Measurements from ENCODE around the gene TFF3.

The TFF3 gene

DNA sequence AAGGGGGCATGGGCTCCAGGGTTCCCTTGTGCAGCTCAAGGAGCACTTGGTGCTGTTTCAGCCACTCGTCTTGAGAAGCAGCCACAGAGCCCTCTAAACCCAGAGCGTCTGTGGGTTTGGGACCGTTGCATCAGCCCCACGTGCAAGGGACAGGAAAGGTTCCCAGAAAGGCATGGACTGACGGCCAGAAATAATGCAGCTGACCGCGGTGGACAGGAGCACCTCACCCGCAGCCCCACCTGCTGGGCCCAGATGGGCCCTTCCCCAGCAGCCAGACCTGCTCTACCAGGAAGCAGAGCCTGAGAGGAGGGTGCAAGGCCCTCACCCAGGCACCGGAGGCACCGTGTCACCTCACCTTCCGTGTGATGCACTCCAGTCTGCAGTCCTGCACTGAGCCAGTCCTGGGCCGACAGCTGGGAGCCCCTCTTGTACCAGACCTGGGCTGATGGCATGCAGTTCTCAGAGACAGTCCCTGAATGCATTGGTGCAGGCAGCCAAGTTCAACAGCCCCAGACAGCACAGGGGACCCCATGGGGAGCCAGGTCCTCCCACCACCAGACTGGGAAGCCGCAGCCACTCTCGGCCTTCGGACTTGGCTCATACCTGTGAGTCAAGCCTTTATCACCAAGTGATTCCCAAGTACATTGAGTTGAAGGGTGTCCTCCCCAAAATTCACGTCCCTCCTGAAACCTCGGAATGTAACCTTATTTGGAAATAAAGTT, 4.8 kb upstream of the TFF3 start:
- DNase-seq, result no peak

DNA sequence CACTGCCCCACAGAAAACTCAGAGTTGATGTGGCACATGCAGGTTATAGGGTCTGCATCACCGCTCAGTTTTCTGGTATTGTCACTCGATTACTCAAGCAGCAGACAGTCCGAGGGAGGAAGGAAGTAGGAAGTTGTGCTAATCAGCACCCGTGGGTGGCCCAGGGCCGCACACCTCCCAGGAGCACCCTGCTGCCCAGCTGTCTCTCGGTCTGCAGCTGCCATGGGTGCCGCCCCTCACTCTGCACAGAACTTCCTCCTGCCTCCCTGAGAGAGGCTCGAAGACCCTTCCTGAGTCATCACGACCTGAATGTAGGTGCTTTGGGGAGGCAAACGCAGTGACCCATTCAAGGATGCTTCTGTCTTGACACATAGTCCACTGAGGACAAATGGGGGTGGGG, 4.2 kb upstream of the TFF3 start:
- no peak for DNase-seq

DNA sequence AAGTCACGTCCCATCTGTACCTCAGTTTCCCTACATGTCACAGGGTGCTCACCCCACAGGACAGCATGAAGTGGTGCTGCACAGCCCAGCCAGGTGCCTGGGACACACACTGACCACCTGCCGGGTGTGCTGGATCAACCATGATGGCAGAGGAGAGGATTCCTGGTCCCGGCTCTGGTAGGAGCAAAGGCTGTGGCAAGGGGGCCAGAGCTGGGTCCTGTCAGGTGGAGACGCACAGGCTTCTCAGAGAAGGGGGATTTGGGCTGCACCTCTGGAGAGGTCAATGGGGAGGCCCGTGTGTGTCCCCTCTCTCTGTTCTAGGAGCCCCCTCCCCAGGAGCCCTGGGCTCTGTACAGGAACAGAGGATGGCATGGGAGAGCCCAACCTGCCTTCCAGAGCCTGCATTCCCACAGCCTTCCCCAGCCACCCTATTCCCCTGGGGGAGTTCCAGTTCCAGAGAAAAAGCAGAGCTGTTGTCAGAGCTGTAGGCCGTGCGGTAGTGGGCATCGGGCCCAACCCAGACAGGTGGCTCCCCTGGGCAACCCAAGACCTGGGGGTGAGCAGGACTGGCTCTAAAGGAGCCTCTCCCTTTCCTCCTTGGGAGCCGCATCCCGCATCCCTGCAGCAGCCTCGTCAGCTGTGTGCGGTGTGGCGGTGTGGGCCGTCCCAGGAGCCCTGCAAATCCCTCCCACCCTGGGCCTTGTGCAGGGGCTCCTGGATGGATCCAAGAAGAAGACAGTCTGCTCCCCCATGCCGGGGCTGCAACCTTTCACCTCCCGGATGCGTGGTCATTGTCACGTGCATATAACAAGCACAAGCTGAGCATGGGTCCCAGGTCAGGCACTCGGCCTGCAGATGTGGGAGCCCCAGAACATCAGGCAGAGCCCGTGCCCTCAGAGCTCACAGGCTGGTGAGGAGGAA, 2.9 kb upstream of the TFF3 start:
- DNase-seq, result no peak

DNA sequence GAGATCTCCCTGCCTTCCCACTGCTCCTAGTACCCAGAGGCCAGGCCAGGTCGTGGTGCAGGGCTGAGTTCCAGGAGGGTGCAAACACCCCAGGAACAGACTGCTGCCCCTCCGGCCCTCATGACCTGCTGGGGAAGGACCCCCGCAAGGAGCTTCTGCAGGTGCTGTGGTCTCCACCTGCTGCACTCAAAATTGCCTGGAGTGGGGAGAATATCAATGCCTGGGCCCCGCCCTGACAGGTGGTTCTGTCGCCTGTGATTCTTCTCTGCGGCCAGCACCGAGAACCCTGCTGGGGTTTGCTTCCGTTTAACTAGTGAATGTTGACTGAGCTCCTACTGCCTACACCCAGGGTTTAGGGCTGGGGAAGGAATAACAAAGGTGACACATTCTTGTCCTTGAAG, 2.1 kb upstream of the TFF3 start:
- no peak for DNase-seq

DNA sequence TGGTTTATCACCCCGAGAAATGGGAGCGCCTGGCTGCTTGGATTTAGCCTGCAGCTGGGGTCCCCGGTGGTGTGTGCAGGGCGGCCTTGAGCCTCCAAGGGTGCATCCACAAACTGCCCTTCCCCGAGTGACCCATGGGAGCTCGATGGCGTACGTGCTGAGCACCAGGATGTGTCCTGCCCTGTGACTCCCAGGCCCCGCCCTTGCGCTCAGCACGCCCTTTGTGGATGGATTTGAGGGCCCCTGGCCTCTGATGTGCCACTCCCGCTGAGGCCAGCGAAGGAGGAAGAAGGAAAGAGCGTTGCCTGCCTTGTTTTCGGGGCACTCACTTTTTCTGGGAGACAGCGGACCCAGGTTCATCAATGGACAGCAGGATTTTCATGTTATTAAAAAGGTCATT, 1.7 kb upstream of the TFF3 start:
- DNase-seq, result no peak

DNA sequence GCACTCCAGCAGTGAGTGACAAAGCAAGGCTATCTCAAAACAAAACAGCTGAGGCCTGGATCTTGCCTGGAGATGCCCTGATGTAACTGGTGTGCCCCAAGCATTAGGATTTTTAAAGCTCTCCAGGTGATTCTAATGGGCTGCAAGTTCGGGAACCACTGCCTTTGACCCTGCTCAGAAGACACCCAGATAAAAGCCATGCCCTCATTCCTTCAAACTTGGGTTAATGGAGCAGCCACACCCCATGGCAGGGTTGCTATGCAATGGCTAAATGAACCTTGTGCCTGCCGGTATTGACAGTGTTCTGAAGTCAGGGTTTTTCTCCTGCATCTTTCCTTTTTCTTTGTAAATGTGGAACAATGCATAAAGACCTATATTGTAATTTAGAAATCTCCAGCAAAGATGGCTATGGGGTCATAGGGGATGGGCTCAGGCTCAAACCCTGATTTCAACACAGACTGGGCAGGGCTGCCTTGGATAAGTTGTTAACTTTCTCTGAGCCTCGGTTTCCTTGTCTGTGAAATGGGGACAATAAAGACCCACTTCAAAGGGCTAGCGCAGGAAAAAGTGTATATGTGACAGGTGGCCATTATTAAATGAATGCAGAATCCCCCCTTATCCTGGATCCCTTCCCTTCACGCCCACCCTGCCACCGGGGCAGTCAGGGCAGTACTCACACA, 453 bp downstream of the TFF3 start:
- no peak for DNase-seq

DNA sequence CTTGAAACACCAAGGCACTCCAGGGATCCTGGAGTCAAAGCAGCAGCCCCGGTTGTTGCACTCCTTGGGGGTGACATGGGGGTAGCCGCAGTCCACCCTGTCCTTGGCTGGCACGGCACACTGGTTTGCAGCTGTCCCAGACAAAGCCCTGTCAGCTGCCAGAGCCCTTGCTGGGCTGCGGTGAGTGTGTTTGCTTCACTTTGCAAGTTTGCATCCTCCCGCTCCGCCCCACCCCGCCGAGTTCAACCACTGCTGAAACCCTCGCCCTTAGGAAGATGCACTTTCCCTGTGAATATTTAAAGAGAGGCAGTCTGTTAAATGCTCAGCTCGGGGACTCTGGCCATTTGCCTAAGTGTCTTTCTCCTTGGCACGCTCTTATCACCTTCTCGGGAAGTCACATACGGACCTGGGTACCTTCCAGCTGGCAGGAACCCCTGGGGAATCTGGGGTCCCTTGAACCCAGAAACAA, 1.7 kb downstream of the TFF3 start:
- DNase-seq, result peak; percentile 87

DNA sequence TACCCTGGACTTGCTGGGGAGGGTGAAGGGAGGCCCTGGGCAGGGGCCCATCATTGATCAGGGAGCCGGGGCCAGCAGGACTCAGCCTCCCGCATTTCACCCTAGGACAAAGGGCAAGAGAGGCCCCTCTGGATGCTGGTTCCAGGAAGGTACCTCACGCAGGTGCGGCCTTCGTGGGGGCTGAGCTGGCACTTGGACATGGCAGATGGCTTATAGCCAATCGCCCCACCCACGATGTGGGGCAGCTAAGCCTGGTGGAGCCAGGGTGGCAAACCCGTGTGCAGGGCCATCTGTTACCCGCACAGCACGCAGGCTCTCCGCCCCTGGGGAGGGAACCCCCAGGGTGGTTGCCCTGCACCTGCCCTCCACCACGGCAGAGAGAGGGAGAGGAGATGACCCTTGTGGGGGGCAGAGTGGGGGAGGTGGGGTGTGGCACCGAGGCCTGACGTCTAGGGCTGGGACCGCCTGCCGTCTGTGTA, 2.5 kb downstream of the TFF3 start:
- no peak for DNase-seq

DNA sequence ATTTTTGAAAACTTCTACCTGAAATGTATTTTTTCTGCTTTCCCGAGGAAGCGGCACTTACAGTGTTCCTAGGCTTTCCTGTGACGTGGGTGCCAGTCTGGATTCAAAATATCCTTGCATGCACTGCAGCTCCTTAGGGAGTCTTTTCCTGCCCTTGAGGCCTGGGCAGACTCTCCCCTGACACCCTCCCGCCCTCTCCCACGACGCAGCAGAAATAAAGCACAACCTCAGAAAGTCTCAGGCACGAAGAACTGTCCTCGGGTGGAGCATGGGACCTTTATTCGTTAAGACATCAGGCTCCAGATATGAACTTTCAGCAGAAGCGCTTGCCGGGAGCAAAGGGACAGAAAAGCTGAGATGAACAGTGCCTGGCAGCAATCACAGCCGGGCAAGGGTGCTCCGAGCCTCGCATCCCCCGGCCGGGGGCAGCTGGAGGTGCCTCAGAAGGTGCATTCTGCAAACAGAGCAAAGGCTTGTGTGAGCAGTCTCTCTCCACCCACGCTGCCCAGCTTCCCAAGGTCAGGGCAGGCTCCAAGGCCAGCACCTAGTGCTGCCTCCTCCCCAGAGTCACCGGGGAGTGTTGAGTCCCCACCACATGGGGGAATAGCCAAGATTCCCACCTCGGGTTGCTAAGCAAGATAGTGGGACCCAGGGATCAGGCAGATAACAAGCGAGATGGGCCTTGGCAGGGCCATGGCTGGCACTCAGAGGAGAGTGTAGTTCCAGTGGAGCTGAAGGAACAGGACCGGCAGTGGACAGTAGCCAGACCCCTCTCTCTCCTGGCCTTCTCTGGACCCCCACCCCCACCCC, 3.2 kb downstream of the TFF3 start:
- no peak for DNase-seq

DNA sequence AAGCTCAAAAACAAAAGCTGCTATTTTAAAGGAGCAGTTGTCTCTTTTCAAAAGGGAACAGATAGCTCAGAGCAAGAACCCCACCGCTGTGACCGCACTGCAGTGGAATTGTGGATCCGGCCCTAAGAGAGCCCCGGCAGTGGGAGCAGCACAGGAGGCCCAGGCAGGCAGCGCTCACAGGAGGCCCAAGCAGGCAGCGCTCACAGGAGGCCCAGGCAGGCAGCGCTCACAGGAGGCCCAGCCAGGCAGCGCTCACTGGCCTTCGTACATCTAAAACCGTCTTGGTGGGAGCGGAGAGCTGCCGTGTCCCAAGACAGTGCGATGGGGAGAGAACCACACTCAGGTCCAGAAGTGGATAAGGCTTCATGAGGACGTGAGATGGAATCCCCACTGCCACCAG, 4.0 kb downstream of the TFF3 start:
- no peak for DNase-seq

DNA sequence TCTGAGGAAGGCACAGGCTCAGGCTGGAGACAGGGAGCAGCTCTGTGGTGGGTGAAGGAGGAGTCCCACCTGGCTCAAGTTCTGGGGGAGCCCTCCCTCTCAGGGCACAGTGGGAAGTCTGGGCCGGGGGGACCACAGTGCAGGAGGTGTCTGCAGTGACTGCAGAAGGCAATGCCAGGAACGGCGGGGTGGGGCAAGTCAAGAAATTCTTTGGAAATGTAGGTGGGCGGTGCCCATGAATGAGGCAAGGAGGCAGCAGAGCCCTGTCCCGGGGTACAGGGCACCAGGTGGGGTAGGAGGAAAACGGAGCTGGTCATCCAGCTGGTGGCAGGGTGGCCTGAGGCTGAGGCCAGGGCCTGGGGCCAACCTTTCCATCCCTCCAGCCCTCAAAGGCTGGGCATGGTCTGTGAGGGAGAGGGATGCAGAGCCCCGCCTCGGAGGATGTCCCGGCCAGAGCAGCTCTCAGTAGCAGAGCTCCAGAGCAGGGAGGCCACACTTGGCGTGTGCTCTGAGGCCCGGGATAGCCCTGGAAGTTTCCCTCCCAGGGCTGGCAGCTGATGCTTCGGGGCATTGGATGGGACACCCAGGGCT, 4.7 kb downstream of the TFF3 start:
- no peak for DNase-seq

DNA sequence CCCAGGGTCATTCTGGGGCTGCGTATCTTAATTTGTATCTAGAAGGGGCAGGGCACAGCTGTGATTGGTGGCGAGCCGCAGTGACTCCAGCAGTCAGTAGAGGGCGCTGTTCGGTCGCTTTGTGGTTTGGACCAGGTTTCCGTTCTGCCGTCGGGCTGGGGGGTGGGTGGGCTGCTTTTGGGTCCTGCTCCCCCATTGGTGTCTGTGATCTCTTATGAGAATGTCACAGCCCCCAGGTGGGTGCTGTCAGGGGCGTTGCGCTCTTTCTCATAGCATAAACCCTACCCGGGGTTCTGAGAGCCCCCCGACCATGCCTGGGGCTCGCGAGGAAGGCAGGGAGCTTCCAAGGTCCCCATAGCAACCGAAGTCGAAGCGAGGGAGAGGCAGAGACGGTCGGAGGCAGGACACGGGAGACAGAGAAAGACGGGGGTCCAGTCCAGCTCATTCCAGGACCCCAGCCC, 5.4 kb downstream of the TFF3 start:
- no peak for DNase-seq

DNA sequence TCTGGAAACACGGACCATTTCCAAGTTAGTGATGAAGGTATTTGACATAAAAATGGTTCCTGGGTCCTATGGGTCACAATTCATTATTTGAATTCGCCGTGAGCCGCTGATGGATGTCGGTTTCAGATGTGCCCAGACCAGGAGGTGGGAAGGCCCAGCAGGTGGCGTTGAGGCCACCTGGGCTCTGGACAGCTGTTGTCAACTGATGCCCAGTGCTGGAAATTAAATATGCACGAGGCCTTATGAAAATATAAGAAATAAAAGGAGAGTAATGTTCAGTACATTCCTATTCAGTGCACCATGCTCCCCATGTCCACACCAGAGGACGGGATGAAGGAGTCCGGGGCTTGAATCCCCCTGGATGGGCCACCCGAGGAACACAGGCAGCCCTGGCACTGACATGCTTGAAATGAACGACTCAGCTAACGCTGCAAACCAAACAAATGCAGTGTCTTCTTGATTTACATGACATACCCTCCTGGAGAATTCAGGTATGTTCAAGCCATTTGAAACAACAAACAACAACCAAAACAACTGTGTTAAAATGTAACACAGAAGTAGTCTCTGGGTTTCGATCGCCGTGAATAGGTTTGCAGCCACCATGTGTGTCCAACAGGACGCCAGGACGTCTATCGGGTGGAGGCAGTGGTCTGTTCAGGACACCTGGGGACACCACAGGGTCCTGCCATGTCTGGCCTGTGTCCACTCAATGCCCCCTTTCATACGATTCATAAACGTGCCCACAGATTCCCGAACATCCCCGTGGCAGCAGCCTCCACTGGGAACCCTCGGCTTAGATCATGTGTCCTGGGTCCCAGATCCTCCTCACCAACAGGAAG, 6.1 kb downstream of the TFF3 start:
- no peak for DNase-seq

DNA sequence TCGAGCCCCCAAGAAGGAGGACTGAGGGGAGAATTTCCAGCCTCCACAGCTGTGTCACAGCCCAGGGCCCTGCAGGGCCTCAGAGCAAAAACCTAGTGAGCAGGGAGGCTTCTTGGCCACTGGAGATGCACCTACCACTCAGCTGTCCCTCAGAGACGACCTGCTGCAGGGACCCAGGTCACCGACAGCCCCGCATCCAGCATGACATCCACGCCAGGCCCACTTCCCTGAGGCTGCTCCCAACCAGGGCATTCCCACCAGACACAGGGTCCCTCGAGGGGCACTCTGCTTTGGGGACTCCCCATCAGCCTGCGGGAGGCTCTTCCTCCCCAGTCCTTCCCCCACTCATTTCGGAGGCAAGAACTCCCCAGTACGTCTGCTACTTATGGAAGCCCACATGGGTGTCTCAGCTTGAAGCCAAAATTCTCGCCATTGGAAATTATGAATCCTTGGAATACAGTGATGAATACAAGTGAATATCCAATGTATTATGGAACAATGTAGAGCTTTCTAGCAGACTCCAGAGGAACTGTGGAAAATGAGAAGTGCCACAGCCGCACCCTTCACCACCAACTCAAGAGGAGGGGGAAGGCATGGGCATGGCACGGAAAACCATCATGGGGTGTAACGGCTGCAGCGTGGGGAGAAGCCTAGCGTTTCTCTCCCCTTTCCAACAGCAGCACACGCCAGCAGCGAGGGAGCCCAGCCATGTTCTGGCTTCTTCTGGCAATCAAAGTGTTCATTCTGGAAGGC, 6.9 kb downstream of the TFF3 start:
- DNase-seq, result no peak

DNA sequence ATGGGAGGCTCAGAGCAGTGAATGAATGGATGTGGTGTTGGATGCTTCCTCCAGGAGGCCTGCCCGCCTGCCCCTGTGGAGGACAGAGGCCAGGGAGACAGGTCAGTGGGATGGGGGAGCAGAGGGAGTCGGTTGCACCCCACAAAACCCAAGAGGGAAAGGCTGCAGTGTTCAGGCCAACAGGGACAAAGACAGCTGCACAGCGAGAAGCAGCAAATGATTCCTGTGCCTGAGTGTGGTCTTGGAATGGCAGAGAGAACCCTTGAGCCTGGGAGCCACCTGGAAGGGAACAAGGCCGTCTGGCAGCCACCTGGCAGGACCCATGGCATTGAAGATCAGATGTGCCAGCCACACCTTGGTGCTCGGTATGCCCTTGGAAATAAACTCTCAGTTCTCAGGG, 8.1 kb downstream of the TFF3 start:
- no peak for DNase-seq

DNA sequence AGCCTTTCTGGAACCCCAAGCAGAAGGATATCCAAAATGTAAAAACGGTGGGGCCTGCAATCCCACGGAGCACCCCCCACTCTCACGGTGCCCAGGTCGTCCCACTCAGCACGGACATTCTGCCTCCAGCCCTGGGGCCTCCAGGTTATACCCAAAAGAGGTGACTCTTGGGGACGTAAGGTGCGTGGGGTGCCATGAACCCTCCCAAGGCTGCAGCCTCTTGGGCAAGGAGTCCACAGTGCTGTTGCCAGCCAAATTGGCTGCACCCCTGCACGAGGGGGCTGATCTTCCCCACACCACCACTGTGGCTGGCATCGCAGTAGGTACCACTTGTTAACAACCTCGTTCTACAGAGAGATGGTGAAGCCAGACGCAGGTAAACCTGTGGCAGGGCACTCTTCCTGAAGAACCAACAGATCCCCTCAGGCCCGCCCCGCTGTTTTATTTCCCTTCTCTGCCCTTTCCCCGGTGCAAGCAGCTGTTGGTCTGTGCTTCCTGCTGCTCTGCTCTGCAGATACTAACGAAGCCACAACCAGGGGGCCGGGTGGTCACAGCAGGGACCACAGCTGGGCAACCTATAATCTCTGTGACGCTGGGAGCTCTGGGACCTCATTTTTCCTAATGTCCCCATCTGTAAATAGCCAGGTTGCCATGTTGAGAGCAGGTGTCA, 8.7 kb downstream of the TFF3 start:
- no peak for DNase-seq

DNA sequence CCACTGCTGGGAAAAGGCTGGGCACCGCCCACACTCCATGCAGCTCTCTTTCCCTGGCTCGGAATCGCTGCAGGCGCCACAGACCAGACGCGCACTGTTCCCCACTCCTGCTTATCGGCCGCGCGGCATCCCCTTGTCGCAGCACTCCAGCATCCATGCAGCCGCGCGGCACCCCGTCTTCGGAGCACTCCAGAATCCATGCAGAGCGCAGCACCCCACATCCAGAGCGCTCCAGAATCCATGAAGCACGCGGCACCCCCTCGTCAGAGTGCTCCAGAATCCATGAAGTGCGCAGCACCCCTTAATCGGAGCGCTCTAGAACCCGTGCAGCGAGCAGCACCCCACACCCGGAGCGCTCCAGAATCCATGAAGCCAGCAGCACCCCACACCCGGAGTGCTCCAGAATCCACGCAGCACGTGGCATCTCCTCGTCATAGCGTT, 9.5 kb downstream of the TFF3 start:
- DNase-seq, result no peak

DNA sequence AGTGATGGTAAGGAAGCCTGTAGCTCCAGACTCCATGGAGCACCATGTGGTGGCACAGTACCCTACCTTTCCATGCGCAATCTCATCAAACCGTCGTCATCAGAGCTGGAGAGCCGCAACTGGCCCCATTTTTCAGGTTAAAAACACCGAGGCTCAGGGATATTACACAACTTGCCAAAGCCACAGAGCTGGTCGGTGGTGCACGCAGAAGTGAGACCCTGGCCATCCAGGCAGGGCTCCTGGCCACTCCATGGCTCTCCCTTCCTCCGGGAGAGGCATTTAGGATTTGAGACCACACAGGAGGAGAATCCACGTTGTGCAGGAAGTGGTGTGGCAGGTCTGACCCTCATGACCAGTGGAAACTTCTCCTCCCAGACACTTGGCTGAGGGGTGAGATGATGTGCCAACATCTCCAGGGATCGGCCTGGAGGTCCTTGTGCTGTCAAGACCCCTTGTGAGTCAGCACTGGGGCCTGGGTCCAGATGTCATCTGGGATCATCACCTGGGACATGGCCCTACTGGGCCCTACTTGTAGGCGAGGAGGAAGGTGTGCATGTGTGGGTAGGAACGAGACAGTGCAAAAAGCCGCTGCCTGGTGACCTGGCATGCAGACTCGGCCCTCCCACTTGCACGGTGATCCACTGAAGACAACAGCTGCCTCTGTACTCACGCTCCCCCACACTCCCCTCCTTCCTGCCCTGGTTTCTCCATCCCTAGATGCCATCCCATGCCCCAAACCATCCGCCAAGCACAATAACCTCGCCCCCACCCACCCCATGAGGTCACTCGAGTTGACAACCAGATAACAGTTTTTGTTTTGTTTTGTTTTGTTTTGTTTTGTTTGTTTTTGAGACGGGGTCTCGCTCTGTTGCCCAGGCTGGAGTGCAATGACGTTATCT, 10.4 kb downstream of the TFF3 start:
- DNase-seq, result no peak

DNA sequence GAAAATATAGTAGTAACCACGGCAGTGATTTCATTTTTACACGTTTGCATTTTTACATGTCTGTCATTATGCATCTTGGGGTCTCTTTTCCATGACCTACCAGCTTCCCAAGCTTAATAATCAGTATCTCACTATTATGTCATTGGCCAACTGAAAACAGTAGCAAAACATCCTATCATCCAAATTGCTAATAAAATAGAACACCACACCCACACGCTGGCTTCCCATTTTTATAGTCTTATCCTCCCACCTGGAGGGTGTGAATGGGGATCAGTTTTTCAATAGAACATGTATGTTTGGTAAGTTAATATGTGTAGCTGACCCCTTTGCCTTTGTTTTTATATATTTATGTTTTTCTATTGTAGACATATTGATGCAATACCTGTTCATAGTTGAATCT, 11.8 kb downstream of the TFF3 start:
- no peak for DNase-seq
